CD4-positive, alpha-beta T cell treated with Interferon alpha-2 for 1 hour (primary cell): ENCODE results near the gene ZNF219.

ENCODE experiments used
- DNase-seq, 2 donors: peaks; one replicate each; pipeline ENCODE4 v3.0.0-alpha.2; 2020 to 2022

The ZNF219 gene

DNA sequence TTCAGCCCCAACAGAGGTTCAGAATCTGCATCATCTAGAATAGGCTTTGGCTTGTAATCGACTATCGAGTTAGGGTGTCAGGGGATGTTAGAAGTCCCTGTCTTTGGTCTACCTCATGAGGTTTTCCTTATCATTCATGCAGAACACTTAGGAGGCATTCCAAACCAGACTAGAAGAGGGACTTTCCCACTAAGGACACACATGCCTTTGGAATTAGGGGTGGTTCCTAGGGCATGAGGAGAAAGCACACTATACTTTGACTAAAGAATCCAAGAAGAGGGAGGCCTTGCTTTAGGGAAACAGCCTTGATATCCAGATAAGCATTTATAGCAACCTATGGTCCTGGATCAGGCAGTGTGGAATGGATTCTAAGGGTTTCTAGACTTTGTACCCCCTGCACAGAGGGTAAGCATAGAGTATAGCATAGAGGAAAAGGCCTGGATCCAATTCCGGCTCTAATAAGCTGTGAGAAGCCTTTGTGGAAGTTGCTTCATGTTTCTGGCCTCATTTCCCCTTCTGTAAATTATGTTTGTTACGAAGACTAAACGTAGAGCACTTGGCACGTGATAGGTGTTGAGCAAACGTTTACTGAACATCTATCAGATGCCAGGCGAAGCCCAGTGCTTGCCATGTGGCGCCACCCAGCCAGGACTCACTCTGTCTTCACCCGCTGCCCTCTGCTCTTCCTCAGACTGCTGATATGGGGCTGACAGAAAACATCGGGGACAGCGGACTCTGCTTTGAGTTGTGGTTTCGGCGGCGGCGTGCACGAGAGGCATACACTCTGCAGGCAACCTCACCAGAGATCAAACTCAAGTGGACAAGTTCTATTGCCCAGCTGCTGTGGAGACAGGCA, 13.2 kb downstream of the ZNF219 start:
- peak in 1 of 2 donors; percentile 48 for DNase-seq

DNA sequence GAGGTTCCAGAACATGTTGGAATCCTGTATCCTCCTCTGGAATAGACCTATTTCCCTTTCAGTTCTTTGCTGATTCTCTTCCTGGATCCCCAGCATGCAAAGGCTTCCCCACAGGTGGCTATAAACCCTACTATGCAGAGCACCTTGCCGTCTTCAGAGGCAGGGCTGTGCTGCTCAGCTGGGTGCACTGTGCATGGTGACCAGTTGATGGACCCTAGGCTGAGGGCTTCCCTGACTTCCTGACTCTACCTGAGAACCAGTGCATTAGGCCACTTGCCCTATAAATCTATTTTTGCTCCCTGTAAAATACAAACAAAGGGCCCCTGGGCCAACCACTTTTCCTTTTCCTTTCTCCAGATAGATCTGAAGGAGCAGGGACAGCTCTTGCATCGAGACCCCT, 14.1 kb downstream of the ZNF219 start:
- DNase-seq: no peak

DNA sequence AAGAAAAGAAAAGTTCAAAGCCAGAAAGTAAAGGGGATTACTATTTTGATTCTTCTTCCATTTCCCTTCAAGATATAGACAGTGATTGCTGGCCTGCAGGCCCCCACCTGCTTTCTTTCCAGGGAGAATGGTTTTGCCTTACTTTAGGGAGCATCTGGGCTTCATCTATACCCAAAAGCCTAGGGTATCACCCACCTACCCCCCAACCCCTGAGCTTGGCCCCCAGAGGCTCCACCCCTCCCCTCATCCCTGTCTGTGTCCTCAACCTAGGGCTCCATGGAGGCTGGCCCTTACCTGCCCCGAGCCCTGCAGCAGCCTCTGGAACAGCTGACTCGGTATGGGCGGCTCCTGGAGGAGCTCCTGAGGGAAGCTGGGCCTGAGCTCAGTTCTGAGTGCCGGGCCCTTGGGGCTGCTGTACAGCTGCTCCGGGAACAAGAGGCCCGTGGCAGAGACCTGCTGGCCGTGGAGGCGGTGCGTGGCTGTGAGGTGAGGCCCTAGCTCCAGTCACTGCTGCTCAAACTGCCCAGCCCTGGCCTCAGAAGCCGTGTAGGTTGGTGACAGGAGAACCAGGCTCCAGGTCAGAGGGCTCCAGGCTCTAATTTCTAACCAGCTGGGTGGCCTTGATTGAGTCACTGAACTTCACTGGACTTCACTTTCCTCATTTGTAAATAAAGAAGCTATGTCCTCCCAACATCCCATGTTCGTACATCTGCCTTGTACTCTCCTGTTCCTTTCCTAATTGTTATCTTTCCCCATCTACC, 14.7 kb downstream of the ZNF219 start:
- no peak for DNase-seq

DNA sequence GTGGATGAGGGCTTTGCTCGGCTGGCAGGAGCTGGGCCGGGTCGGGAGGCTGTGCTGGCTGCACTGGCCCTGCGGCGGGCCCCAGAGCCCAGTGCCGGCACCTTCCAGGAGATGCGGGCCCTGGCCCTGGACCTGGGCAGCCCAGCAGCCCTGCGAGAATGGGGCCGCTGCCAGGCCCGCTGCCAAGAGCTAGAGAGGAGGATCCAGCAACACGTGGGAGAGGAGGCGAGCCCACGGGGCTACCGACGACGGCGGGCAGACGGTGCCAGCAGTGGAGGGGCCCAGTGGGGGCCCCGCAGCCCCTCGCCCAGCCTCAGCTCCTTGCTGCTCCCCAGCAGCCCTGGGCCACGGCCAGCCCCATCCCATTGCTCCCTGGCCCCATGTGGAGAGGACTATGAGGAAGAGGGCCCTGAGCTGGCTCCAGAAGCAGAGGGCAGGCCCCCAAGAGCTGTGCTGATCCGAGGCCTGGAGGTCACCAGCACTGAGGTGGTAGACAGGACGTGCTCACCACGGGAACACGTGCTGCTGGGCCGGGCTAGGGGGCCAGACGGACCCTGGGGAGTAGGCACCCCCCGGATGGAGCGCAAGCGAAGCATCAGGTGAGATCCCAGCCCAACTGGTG, 16.8 kb downstream of the ZNF219 start:
- DNase-seq: no peak

DNA sequence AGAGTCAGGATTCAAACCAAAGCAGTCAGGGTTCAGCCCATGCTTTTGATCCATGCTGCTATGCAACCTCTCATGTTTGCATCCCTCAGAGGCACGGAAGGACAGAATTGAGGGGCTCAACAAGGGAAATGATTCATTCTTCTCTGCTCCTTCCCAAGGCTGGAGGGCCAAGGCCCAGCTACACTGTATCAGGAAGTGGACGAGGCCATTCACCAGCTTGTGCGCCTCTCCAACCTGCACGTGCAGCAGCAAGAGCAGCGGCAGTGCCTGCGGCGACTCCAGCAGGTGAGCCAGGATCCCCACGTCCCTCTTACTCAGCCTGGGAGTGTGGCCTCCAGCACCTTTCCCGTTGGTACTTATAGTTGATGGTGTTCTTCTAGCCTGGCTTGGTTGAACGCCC, 19.7 kb downstream of the ZNF219 start:
- no peak for DNase-seq

DNA sequence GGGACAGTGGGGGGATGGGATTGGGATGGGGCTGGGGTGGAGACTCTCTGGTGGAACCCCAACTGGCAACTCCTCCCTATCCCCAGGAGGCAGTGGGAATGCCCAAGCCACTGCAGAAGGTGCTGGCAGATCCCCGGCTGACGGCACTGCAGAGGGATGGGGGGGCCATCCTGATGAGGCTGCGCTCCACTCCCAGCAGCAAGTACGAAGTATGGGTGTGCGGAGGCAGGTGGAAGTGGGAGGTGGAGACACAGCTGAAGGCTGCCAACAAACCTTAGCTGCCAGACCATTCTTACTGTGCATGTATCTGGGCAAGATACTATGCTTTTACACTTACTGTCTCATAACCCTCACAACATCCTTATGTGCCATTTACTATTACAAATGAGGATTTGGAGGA, 20.2 kb downstream of the ZNF219 start:
- no peak for DNase-seq

DNA sequence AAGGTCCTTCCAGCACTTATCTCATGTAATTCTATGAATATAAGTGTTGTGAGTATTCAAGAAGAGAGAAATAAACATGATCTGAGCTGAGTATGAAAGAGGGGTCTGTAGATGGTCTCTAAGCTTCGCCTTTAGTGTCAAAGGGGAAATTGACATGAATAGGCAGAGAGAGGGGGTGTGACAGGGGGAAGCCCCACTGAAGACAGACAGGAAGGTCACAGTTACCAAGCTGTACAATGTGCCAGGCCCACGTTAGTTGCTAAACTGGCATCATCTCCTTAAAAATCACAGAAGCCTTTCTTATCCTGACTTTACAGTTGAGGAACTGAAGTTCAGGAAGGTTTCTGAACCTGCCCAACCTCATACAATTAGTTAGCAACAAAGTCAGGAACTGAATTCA, 20.8 kb downstream of the ZNF219 start:
- DNase-seq: no peak

DNA sequence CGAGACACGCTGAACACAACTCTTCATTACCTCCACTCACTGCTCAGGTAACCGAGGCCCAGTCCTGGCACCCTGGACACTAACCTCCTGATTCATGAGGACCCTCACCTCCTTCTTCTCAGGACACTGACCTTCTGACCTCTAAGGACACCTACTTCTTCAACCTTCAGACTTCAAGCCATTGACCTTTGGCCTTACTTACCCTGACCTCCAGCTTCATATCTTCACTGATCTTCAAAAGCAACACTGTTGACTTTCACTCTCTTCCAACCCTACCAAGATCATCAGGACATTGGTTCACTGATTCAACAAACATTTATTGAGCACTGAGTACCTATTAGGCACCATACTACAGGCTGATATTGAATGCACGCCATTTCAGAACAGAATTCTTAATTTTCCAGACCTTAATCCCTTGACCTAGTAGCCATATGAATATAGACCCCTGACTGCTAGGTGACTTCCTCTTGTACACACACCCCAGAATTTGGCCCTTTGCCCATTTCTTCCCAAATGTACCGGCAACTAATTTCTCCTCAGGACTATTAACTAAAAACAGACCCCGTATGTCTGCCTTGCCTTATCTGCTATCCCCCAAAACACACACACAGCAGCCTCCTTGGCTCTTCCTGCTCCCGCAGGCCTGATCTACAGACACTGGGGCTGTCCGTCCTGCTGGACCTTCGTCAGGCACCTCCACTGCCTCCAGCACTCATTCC, 22.6 kb downstream of the ZNF219 start:
- DNase-seq: no peak

DNA sequence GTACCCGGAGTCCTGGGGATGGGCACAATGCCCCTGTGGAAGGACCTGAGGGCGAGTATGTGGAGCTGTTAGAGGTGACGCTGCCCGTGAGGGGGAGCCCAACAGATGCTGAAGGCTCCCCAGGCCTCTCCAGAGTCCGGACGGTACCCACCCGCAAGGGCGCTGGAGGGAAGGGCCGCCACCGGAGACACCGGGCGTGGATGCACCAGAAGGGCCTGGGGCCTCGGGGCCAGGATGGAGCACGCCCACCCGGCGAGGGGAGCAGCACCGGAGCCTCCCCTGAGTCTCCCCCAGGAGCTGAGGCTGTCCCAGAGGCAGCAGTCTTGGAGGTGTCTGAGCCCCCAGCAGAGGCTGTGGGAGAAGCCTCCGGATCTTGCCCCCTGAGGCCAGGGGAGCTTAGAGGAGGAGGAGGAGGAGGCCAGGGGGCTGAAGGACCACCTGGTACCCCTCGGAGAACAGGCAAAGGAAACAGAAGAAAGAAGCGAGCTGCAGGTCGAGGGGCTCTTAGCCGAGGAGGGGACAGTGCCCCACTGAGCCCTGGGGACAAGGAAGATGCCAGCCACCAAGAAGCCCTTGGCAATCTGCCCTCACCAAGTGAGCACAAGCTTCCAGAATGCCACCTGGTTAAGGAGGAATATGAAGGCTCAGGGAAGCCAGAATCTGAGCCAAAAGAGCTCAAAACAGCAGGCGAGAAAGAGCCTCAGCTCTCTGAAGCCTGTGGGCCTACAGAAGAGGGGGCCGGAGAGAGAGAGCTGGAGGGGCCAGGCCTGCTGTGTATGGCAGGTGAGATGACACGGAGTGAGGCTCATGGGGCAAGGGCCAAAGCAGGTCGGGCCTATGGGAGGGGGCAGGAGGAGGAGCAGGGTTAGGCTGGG, 23.8 kb downstream of the ZNF219 start:
- no peak for DNase-seq

DNA sequence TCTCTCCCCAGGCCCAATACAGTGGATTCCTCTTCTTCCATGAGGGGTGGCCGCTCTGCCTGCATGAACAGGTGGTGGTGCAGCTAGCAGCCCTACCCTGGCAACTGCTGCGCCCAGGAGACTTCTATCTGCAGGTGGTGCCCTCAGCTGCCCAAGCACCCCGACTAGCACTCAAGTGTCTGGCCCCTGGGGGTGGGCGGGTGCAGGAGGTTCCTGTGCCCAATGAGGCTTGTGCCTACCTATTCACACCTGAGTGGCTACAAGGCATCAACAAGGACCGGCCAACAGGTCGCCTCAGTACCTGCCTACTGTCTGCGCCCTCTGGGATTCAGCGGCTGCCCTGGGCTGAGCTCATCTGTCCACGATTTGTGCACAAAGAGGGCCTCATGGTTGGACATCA, 24.5 kb downstream of the ZNF219 start:
- no peak for DNase-seq

DNA sequence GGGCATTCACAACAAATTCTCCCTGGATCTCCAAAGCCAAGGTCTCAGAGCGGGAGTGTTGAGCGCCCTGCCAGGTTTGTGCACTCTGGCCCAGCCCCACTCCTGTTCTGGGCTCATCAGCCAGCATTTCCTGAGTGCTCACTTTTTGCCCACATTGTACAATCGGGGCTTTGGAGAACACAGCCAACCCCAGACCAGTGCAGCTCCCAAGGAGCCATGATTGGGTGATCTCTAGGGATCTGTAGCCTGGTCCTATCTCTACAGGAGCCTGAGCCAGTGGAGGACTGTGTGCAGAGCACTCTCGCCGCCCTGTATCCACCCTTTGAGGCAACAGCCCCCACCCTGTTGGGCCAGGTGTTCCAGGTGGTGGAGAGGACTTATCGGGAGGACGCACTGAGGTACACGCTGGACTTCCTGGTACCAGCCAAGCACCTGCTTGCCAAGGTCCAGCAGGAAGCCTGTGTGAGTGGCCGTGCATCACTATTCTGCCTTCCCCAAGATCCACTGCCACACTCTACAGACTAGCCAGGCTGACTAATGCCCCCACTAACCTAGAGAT, 25.6 kb downstream of the ZNF219 start:
- no peak for DNase-seq

DNA sequence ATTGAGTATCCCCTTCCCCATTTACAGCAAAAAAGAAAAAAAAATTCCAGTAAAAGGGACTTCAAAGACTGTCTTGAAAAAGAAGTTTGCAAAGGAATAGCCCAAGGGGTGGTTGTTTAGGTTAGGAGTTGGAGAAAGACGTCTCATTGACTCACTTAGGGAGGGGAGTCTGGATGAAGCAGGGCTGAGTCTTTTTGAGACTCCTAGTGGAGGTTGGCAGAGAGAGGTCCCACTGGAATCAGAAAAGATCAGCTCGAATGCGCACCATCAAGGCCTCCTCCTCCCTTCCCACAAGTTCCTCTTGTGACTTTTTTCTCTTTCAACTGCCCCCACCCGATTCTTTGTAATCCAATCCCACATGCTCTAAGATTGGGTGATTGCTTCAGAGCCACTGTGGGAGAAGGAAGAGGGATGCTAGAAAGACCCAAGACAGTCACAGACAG, 26.4 kb downstream of the ZNF219 start:
- DNase-seq: no peak

DNA sequence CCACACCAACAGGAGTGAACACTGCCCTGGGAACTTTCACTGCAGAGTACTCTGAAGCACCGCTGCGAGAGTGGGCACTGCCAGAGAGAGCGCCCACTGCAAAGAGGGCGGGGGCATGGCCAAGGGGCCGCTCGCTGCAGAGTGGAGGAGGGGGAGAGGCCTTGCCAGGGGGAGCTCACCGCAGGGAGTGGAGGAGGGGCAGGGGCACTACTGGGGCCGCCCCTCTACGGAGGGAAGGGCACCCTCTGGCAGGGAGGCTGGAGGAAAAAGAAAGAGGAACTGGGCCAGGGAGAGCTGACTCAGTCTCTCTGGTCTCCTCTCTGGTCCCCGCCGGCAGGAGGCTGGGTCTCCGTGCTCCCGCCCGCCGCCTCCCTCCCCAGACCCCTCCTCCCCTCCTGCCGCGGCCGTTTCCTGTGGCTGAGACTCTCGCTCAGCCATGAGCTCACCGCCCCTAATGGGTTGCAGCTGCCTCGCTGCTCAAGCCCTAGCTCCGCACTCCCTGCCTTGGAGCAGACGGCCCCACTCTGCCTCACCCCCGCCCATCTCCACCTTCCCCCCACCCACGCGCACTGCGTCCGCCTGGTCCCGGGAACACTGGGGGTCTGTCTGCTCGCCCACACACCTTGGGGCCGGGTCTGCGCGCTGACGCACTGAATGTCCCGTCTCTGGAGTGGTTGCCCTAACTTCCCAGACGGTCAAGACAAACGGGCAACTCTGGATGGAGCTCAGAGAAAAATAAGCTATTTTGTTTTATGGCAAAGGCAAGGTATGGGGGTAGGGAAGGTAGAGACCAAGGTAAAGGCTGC, 27.0 kb downstream of the ZNF219 start:
- peak; percentile 58 to 65 for DNase-seq

DNA sequence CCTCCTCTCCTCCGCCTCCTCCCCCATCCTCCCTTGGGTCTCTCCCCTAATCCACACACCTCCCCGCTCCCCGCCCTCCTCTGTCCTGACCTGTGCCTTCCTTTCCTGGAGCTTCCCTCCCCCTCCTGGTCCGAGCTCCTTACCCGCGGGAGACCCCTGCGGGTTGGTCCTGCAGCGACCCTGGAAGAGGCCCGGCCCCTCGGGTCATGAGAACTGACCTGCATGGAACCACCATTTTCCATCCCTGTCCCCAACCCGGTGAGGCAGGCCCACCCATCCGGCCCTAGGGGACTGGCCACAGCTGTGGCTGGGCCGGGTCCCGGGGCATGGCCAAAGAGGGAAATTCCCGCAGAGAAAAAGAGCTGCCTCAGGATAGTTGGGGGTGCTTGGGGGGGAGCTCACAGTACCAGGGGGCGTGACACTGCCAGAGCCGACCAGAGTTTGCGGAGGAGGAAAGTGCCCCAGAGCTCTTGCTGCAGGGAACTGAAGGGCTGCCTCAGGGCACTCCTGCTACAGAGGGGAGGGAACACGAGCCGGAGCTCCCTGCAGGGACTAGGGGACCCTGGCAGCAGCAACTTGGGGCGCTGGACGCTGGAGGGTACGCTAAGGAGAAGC, 27.7 kb downstream of the ZNF219 start:
- peak in 1 of 2 donors; percentile 32 for DNase-seq

DNA sequence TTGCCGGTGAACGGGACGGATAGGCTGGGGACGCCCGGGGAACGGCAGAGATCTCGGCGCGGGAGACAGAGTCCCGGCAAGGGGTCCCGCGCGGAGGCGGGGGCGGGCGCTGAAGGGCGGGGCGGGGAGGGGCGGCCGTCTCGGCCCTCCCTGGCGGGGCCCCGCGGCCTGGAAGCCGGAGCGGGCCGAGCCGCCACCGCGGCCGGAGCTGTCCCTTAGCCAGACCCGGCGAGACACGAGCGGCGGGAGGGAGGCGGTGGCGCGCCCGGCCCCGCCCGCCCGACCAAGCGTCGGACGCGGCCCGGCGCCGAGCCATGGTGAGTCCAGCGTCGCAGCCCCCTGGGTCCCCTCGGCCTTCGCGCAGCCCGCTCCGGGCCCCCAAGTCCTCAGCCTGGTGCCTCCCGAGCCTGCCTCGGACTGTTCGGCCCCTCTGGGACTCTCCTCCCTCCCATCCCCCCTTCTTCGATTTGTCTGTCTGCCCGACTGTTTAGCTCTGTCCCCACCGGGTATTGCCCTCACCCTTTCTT, 28.3 kb downstream of the ZNF219 start, which contains the start of gene ARHGEF40:
TSS of gene ARHGEF40 (plus strand) at position 222 of the 527 bp plus-strand sequence. CDS start at position 315, 93 bp downstream.
- DNase-seq: peak in 1 of 2 donors; percentile 45

DNA sequence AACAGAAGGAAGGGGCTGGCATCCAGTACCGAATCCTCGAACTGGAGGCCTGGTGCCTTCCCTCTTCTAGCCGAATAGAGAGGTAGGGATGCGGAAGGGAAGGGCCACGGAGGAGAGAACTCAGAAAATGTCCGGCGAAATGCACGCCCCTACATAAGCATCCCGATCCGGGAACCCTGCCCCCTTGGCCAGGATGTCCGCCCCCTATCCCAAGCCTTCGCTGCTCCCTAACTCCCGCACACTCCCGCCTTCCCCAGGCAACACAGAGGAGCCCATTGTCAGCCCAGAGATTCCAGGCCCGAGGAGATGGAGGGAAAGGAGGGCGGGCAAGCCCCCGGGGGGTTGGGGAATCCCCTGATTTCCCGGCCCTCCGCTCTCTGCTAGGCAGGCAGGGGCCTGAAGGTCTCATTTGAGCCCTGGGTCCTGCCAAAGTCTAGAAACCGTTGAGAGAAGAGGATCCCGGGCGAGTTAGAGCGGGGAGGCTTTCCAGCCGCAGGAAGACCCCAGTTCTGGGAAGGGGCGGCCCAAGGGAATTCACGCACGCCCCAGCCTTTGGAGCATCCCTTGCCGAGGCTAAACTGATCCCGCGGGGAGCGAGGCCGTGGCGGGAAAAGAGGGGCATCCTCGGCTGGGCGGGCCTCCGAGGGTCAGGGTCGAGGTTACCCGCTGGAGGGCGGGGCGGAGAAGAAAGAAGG, 28.9 kb downstream of the ZNF219 start:
- DNase-seq: peak in 1 of 2 donors; percentile 34

DNA sequence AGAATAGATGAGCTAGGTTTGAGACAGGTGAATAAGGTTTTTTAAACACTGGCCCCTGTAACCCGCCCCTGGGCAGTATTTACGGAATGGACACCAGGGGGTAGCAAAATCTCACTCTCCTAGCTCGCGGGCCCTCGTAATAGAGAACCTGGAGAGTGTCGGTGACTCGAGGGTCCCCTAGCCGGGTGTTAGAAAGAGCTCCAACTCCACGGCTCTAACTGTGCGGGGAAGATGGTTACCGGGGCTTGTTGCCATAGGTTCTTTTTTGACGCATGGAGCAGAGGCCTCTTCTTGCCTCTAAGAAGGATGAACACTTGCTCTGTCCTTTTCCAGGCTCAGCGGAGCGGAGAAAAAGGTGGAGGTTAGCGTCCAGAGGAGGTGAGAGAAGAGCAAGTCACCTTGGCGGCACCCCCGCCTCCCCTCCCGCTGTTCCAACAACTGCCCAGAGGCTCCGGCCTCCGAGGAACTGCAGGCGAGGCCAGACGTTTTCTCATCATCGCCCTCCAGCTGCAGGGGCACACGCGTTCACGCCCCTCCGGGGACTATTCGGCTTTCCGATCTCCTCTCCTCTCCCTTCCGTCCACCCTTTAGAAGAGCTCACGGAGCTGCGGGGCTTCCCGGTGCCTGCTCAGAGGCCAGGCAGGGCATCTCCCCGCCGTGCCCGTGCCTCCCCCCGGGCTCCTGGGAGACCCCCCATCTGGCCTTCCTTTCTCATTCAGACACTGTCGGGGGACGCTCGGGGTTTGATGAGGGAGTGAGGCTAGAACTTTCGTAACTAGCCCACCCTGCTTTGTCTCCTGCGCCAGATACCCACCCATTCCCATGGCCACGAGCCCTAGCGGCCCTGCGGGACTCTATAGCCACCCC, 29.7 kb downstream of the ZNF219 start:
- DNase-seq: peak; percentile 67 to 78

DNA sequence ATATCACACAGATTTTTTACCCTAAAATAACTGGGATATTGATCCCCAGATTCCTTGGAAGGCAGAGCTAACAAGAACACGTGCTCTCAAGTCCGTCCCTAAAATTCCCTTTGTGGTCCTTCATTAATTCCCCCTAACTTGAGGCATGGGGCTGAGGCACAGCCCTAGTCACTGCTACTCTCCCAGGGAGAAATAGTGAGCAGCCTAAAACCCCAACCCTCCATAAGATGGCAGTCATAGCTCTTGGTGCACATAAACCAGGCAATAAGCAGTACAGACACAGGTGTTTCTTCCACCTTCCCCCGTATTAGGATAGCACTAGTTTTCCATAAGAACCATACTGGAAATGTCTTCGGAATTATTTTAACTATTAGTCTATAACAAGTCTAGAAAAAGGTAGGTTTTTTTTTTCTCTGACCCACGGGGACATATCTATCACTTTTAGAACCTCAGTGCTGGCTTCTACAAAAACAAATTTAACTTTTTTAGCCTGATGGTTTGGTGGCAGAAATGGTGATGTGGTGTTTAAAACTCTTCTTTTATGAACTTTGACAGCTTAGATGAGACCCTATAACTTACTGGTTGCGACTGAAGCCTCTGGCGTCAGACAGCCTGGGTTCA, 31.5 kb downstream of the ZNF219 start:
- DNase-seq: peak in 1 of 2 donors; percentile 26
